Inflammatory macrophage treated with lipopolysaccharide for 1 hour (primary cell): ENCODE measurements around the gene ELMO1.

Experiments
- DNase-seq, 2 donors: peaks; one replicate each; pipeline ENCODE4 v3.0.0-alpha.2; 2020 to 2022

ELMO1 gene

GRCh38 chr7:36860681-36861080, 588.0 kb downstream of the ELMO1 start:
- DNase-seq, result no peak

GRCh38 chr7:36855330-36855729, 593.3 kb downstream of the ELMO1 start:
- no peak for DNase-seq

DNA sequence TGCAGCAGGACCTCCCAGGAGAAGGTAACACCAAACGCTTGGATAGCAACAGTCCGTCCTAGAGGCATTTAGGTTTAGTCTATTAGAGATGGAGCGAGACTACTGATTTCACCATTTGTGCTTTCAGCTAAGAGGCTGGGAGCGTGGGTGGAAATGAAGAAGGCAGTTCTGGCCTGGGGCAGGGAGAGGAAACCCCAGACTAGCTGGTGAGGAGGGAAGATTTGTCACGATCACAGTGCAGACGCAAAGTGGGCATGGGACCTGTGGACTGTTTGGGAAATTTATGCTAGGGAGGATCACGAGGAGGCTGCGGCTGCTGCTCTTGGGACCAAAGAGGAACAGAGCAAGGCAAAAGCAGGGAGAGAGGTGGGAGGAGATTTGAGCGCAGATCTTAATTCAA, 594.0 kb downstream of the ELMO1 start:
- peak; percentile 16 to 49 for DNase-seq

GRCh38 chr7:36852931-36853330, 595.7 kb downstream of the ELMO1 start:
- DNase-seq, result no peak

DNA sequence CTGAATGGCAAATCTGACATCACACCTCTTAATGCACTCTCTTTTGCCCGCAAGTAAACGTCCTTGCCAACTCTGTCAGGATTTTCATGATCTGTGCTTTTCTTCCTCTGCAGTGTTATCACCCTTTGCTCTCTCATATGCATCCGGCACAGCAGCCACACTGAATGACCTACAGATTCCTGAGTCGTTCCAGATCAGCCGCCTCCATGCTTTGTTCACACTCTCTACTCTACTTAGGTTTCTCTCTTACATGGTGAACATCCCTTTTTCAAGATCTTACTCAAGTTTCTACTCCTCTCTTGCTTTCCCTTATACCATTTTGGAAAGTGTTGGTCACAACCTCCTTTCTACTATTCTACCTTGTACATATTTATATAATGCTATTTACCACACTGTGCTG, 596.6 kb downstream of the ELMO1 start:
- DNase-seq, result no peak

- no peak for DNase-seq
Observed at GRCh38 chr7:36851382-36851781, 597.3 kb downstream of the ELMO1 start.

GRCh38 chr7:36847946-36848345, 600.7 kb downstream of the ELMO1 start:
- no peak for DNase-seq

GRCh38 chr7:36844374-36844773, 604.3 kb downstream of the ELMO1 start:
- DNase-seq, result no peak

GRCh38 chr7:36840904-36841303, 607.8 kb downstream of the ELMO1 start:
- DNase-seq, result no peak

- DNase-seq, result no peak
Observed at GRCh38 chr7:36838616-36839225, 609.9 kb downstream of the ELMO1 start.

DNA sequence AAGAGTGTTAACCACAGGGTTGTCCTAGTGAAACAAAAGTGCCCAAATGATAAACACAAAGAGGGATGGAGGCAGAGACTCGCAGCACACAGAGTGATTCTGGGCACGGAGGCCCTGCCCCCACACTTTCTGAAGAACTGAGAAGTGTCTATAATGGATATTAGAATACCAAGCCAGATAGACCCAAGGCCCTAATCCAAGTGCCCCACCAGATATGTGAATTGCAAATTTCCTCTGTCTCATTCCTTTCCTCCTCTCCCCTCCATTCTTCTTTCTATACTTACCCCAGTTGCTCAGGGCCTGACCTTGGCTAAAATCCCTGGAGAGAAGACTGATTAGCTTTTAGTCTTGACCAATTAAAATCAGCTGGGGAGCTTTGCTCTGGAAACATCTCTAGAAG, 617.6 kb downstream of the ELMO1 start:
- no peak for DNase-seq

- DNase-seq, result peak; percentile 36 to 67
Observed at GRCh38 chr7:36827726-36828703, 620.6 kb downstream of the ELMO1 start.

- DNase-seq, result peak; percentile 58 to 80
Observed at GRCh38 chr7:36825501-36825900, 623.2 kb downstream of the ELMO1 start.

GRCh38 chr7:36823353-36823752, 625.3 kb downstream of the ELMO1 start:
- no peak for DNase-seq

- DNase-seq, result no peak
Observed at GRCh38 chr7:36821617-36822016, 627.0 kb downstream of the ELMO1 start.

DNA sequence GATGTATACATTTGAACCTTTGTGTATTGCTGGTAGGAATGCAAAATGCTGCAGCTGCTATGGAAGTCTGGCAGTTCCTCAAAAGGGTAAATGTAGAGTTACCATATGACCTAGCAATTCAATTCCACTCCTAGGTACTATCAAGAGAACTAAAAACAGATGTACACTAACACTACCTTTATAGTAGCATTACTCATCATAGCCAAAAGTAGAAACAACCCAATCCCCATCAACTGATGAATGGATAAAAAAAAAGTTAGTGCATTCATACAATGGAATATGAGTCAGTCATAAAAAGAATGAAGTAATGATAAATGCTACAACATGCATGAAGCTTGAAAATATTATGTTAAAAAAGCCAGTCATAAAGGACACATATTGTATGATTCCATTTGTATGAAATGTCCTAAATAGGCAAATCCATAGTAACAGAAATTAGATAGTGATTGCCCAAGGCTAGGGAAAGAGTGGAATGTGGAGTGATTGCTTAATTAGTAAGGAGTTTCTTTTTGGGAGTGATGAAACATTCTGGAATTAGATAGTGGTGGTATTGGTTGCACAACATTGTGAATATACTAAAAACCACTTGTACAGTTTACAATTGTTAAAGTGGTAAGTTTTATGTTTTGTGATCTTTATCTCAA, 628.0 kb downstream of the ELMO1 start:
- DNase-seq, result no peak

GRCh38 chr7:36819639-36820038, 629.0 kb downstream of the ELMO1 start:
- DNase-seq, result no peak

GRCh38 chr7:36814311-36814710, 634.4 kb downstream of the ELMO1 start:
- no peak for DNase-seq

- no peak for DNase-seq
Observed at GRCh38 chr7:36811807-36812206, 636.9 kb downstream of the ELMO1 start.

- DNase-seq, result no peak
Observed at GRCh38 chr7:36810489-36810888, 638.2 kb downstream of the ELMO1 start.

- no peak for DNase-seq
Observed at GRCh38 chr7:36810032-36810431, 638.6 kb downstream of the ELMO1 start.

GRCh38 chr7:36809510-36809909, 639.2 kb downstream of the ELMO1 start:
- DNase-seq, result no peak

- no peak for DNase-seq
Observed at GRCh38 chr7:36809086-36809485, 639.6 kb downstream of the ELMO1 start.

GRCh38 chr7:36806891-36807290, 641.8 kb downstream of the ELMO1 start:
- DNase-seq, result no peak
